Fibroblast of lung (primary cell): ENCODE results near the gene ZBTB4.

Experiments
- CTCF ChIP-seq, 2 donors: IDR thresholded peaks in 1 of 2; conservative IDR thresholded peaks in 1 of 2; 1 replicate in 1 of 2; 2 replicates in 1 of 2; pipeline ENCODE4 v1.5.1; 2011 to 2012; ENCODE audit warnings: low read length in 2 of 2, control low read depth in 1 of 2, inconsistent platforms in 1 of 2, low read depth in 1 of 2, mild to moderate bottlenecking in 1 of 2
- EZH2 ChIP-seq: IDR thresholded peaks from 2 replicates; pipeline ENCODE4 v1.5.1; 2012; ENCODE audit warnings: low read length, control low read depth, mild to moderate bottlenecking; ENCODE audit errors: missing control alignments

DNA sequence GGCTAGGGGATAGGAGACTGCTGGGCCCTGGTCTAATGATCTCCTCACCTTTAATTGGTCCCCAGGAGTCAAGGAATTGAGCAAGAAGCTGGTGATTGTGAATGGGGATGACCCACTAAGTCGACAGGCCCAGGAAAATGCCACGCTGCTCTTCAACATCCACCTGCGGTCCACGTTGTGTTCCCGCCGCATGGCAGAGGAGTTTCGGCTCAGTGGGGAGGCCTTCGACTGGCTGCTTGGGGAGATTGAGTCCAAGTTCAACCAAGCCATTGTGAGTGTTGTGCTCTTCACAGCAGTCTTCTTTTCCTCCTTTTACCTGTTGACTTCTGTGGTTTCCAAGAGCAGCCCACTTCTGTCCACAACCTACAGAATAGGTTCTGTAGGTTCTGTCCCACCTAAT is 24.1 kb upstream of the ZBTB4 start:
- TF ChIP-seq CTCF (conservative IDR thresholded peaks at IDR 0.05 in 1 of 2, IDR thresholded peaks at IDR 0.05 in 1 of 2; ENCODE audit: low read depth in 1 of 2, low read length in 2 of 2) (no peak), EZH2 (no peak)
